H1 (cell line): ENCODE data around the gene FXYD3. TPM values are rescaled to one million over a fixed set of nuclear protein-coding genes. Genes with fewer than 3 reads are reported as not detected.

Experiments used
- CHD1 ChIP-seq: IDR thresholded peaks from 2 replicates; pipeline ENCODE4 v1.6.1; 2012; ENCODE audit warnings: low read depth, low read length, improper control_type of control experiment
- CHD7 ChIP-seq: fragments of 300-600 bp; sonication (generic); IDR thresholded peaks from 2 replicates; pipeline ENCODE4 v1.7.1; 2012; ENCODE audit warnings: low read length, moderate library complexity, mild to moderate bottlenecking, inconsistent platforms; ENCODE audit not compliant: insufficient replicate concordance
- EGR1 ChIP-seq: IDR thresholded peaks from 2 replicates; pipeline ENCODE4 v1.6.1; 2011; ENCODE audit warnings: low read depth, low read length, borderline replicate concordance
- EZH2 ChIP-seq: fragments of 200-600 bp; sonication (generic); IDR thresholded peaks from 2 replicates; pipeline ENCODE4 v1.7.1; 2012; ENCODE audit warnings: low read depth, mild to moderate bottlenecking, moderate library complexity, low read length, inconsistent platforms; ENCODE audit not compliant: severe bottlenecking
- GTF2F1 ChIP-seq: IDR thresholded peaks from 2 replicates; pipeline ENCODE4 v1.6.1; 2012; ENCODE audit warnings: low read depth, low read length, improper control_type of control experiment, borderline replicate concordance
- NRF1 ChIP-seq: IDR thresholded peaks from 2 replicates; pipeline ENCODE4 v1.6.1; 2011; ENCODE audit warnings: mild to moderate bottlenecking, low read depth, low read length, improper control_type of control experiment
- POLR2A ChIP-seq, 2 experiments: IDR thresholded peaks; 1 replicate in 1 of 2; 2 replicates in 1 of 2; pipeline ENCODE4 v1.6.1; 2011; ENCODE audit warnings: low read depth in 2 of 2, low read length in 2 of 2, mild to moderate bottlenecking in 2 of 2; ENCODE audit errors: control extremely low read depth in 1 of 2
- RFX5 ChIP-seq: IDR thresholded peaks from 2 replicates; pipeline ENCODE4 v1.6.1; 2011; ENCODE audit warnings: low read depth, low read length, improper control_type of control experiment, borderline replicate concordance
- SAP30 ChIP-seq: fragments of 300-600 bp; sonication (generic); IDR thresholded peaks from 2 replicates; pipeline ENCODE4 v1.7.1; 2012; ENCODE audit warnings: low read length, moderate library complexity, mild to moderate bottlenecking, inconsistent platforms; ENCODE audit not compliant: insufficient read depth, insufficient replicate concordance
- SIX5 ChIP-seq: IDR thresholded peaks from 2 replicates; pipeline ENCODE4 v1.6.1; 2011; ENCODE audit warnings: mild to moderate bottlenecking, low read depth, low read length
- TBP ChIP-seq: IDR thresholded peaks from 2 replicates; pipeline ENCODE4 v1.6.1; 2011; ENCODE audit warnings: low read depth, low read length, improper control_type of control experiment
- YY1 ChIP-seq: IDR thresholded peaks from 2 replicates; pipeline ENCODE4 v1.6.1; 2011; ENCODE audit warnings: low read depth, mild to moderate bottlenecking, low read length
- polyA plus RNA-seq, 7 experiments: library from polyadenylated mRNA; depleted of rRNA in 3 of 7; stranded (reverse) in 5 of 7; unstranded in 2 of 7; fragments of >200 nt in 5 of 7; fragments of 200-250 nt in 2 of 7; gene quantifications; 1 replicate in 5 of 7; 2 replicates in 1 of 7; 4 replicates in 1 of 7; pipeline versions ENCODE4 v1.2.1 to v1.2.3, GENCODE V29; 2011 to 2013; ENCODE audit warnings: missing spikeins in 2 of 7, mixed read lengths in 2 of 7
- total RNA-seq: library from RNA; stranded (reverse); fragmentation: NEBNext Ultra II Directional; extraction: Animal tissue kit (Norgen Biotek cat#: 25700); gene quantifications from 2 replicates; pipeline ENCODE4 v1.2.1, GENCODE V29; 2021
- TF ChIP-seq, protein P1 (sequence below): IDR thresholded peaks from 2 replicates; pipeline ENCODE4 v1.6.1; 2011; ENCODE audit warnings: low read depth, mild to moderate bottlenecking, low read length; ENCODE audit not compliant: insufficient read depth

The FXYD3 gene
- total and polyA plus RNA-seq, 2 of the 8 experiments (the other 6 are each of a cell fraction or from before 2014, with no cell fraction given): 0.33 TPM; not detected in 1

GRCh38 chr19:35084509-35084762 lies 31.2 kb upstream of the FXYD3 start (continued):
- TF ChIP-seq CHD7 (no peak), CHD1 (no peak), NRF1 (no peak), EGR1 (no peak), SAP30 (no peak), RFX5 (no peak), EZH2 (no peak), GTF2F1 (no peak), YY1 (no peak), TBP (no peak), POLR2A (IDR thresholded peaks at IDR 0.05; ENCODE audit: control extremely low read depth in 1 of 2, low read depth in 2 of 2, low read length in 2 of 2) (no peak), SIX5 (no peak)
- TF ChIP-seq, protein P1, sequence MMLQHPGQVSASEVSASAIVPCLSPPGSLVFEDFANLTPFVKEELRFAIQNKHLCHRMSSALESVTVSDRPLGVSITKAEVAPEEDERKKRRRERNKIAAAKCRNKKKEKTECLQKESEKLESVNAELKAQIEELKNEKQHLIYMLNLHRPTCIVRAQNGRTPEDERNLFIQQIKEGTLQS: no peak
